Prostate gland (tissue), 2 donors: ENCODE measurements around the gene KIF26B. TPM values are rescaled to one million over a fixed set of nuclear protein-coding genes. Genes with fewer than 3 reads are reported as not detected.
"Not testable (repeated sequence)": the region's sequence is repeated elsewhere in the genome, so short reads cannot be mapped to it uniquely, and the experiment has no call there.

ENCODE experiments used
- DNase-seq: peaks from one replicate; pipeline ENCODE4 v3.0.0-alpha.2; 2019; ENCODE audit warnings: low spot score
- H3K27ac ChIP-seq, 2 donors: fragments of 200-600 bp; sonication (generic); 2 replicates each; pipeline ENCODE4 v1.5.1; 2017 to 2019
- H3K27me3 ChIP-seq: fragments of 200-600 bp; sonication (generic); replicated peaks from 2 replicates; pipeline ENCODE4 v1.5.1; 2019; ENCODE audit not compliant: insufficient read depth
- H3K36me3 ChIP-seq, 2 donors: fragments of 200-600 bp; sonication (generic); 1 replicate in 1 of 2; 2 replicates in 1 of 2; pipeline versions ENCODE4 v1.5.1 to v1.8.1; 2017 to 2019
- H3K4me1 ChIP-seq: fragments of 200-600 bp; sonication (generic); replicated peaks from 2 replicates; pipeline ENCODE4 v1.5.1; 2019
- H3K4me3 ChIP-seq, 2 donors: fragments of 200-600 bp; sonication (generic); 2 replicates each; pipeline ENCODE4 v1.5.1; 2017 to 2019
- H3K9me3 ChIP-seq: fragments of 200-600 bp; sonication (generic); 2 replicates; pipeline ENCODE4 v1.5.1; 2017
- POLR2A ChIP-seq: fragments of 450-650 bp; IDR thresholded peaks from one replicate; pipeline ENCODE4 v1.6.1; 2016; ENCODE audit warnings: antibody characterized with exemption, mild to moderate bottlenecking
- POLR2AphosphoS5 ChIP-seq: sonication (generic); formaldehyde crosslinking; IDR thresholded peaks from one replicate; pipeline ENCODE4 v1.6.1; 2017; ENCODE audit warnings: antibody characterized with exemption
- WGBS: methylation state at CpG from one replicate; pipeline ENCODE4 v1.1.5; 2018; 5-methylcytosine and 5-hydroxymethylcytosine counted together
- intact Hi-C: fragments of 100-400 bp; cut with DNase I; formaldehyde crosslinking; loops from one replicate; pipeline ENCODE4 v1.14.2; 2022
- total RNA-seq, 2 donors: library from RNA; depleted of rRNA; stranded (reverse); fragments of >200 nt; gene quantifications; one replicate each; pipeline ENCODE4 v1.1.0, GENCODE V29; 2016
- TF ChIP-seq, protein P1 (sequence below), 4 experiments: fragments of 200-600 bp in 2 of 4; fragments of 450-650 bp in 2 of 4; sonication (generic) in 2 of 4; IDR thresholded peaks; 1 replicate in 3 of 4; 2 replicates in 1 of 4; pipeline ENCODE4 v1.5.1; 2016 to 2019; ENCODE audit warnings: antibody characterized with exemption in 4 of 4, mild to moderate bottlenecking in 2 of 4, moderate library complexity in 2 of 4

Gene KIF26B
- total RNA-seq, 2 donors from 2014 or later = 3.3 to 3.8 TPM

GRCh38 chr1:245704341-245704740 lies 549.6 kb downstream of the KIF26B start:
- no peaks in the 10 kb centered on the region for H3K27me3 ChIP-seq
- no peak overlapping the region for H3K4me3 ChIP-seq
- 81% methylated on average over 6 of the region's 6 CpGs for WGBS
- TF ChIP-seq POLR2AphosphoS5 (no peak), POLR2A (no peak)
- TF ChIP-seq, protein P1, sequence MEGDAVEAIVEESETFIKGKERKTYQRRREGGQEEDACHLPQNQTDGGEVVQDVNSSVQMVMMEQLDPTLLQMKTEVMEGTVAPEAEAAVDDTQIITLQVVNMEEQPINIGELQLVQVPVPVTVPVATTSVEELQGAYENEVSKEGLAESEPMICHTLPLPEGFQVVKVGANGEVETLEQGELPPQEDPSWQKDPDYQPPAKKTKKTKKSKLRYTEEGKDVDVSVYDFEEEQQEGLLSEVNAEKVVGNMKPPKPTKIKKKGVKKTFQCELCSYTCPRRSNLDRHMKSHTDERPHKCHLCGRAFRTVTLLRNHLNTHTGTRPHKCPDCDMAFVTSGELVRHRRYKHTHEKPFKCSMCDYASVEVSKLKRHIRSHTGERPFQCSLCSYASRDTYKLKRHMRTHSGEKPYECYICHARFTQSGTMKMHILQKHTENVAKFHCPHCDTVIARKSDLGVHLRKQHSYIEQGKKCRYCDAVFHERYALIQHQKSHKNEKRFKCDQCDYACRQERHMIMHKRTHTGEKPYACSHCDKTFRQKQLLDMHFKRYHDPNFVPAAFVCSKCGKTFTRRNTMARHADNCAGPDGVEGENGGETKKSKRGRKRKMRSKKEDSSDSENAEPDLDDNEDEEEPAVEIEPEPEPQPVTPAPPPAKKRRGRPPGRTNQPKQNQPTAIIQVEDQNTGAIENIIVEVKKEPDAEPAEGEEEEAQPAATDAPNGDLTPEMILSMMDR (IDR thresholded peaks at IDR 0.05) = no peak
- no peak for DNase-seq
- H3K4me1 ChIP-seq = no peaks in the 10 kb centered on the region
- no peaks in the 10 kb centered on the region for H3K36me3 ChIP-seq
- intact Hi-C loops = no loop called here
- H3K9me3 ChIP-seq = no peaks in the 10 kb centered on the region
- no peak overlapping the region for H3K27ac ChIP-seq

DNA sequence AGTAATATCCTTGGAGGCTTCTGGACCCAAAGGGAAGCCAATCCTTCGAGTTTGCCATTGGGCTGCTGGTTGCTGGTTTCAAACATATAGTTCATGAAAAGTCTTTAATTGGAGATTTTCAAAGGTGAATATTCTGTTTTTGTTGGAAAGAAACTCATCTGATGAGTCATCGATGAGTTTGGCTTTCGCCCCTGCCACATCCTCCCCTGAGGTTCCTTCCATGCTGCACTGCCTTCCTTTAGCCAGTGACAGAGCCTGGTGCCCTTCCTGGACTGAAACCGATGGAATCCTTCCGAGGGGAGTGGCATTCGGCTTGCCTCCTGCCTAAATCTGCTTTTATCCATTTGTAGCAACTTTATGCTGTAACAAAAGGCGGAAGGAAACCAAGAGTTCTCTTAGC lies 550.0 kb downstream of the KIF26B start:
- DNase-seq = no peak
- H3K36me3 ChIP-seq = no peaks in the 10 kb centered on the region
- intact Hi-C loops = no loop called here
- no peak for TF ChIP-seq POLR2A
- TF ChIP-seq, protein P1 (IDR thresholded peaks at IDR 0.05) = no peak
- TF ChIP-seq POLR2AphosphoS5 = no peak
- H3K9me3 ChIP-seq = no peaks in the 10 kb centered on the region
- H3K4me1 ChIP-seq = no peaks in the 10 kb centered on the region
- no peak overlapping the region for H3K27ac ChIP-seq
- 88% methylated on average over 7 of the region's 7 CpGs for WGBS
- no peak overlapping the region for H3K4me3 ChIP-seq
- H3K27me3 ChIP-seq = no peaks in the 10 kb centered on the region

DNA sequence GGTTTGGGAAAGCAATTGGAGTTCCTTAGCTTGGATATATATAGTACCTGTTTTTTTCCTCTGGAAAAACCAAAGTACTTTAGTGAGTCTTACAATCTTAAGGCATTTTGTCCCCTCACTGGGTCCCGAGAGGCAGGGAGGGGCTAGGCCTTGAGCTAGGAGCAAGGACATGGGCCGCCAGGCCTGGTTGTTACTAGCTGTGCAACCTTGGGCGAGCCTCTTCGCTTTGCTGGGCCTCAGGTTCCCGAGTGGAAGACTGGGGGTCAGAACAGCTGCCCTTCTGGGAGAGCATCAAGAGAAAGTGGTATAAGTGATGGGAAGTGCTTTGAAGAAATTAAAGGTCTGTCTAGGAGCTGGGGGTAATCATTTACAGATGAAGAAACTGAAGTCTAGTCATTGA lies 553.2 kb downstream of the KIF26B start:
- Histone ChIP-seq H3K9me3 (no peaks in the 10 kb centered on the region), H3K4me3 (no peak overlapping the region), H3K4me1 (no peaks in the 10 kb centered on the region), H3K27ac (no peak overlapping the region), H3K27me3 (no peaks in the 10 kb centered on the region), H3K36me3 (no peaks in the 10 kb centered on the region)
- WGBS = 98% methylated on average over 5 of the region's 5 CpGs
- TF ChIP-seq, protein P1 (IDR thresholded peaks at IDR 0.05) = no peak
- TF ChIP-seq POLR2AphosphoS5 = no peak
- TF ChIP-seq POLR2A = no peak
- DNase-seq = no peak
- intact Hi-C loops = no loop called here

GRCh38 chr1:245710961-245711903 lies 556.4 kb downstream of the KIF26B start:
- Histone ChIP-seq H3K4me3 (no peak overlapping the region), H3K27me3 (no peaks in the 10 kb centered on the region), H3K27ac (no peak overlapping the region), H3K36me3 (no peaks in the 10 kb centered on the region), H3K9me3 (no peaks in the 10 kb centered on the region), H3K4me1 (no peaks in the 10 kb centered on the region)
- DNase-seq = no peak
- 69% methylated on average over 30 of the region's 30 CpGs for WGBS
- intact Hi-C loops = no loop called here
- TF ChIP-seq, protein P1 (IDR thresholded peaks at IDR 0.05) = no peak

DNA sequence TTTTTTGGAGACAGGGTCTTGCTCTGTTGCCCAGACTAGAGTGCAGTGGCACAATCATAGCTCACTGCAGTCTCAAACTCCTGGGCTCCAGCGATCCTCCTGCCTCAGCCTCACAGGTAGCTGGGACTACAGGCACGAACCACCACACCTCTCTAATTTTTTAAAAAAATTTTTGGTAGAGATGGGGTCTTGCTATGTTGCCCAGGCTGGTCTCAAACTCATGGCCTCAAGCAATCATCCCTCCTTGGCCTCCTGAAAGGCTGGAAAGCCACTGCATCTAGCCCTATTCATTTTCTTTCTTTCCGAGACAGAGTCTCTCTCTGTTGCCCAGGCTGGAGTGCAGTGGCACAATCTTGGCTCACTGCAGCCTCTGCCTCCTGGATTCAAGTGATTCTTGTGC lies 559.2 kb downstream of the KIF26B start:
- H3K36me3 ChIP-seq, H3K4me1 ChIP-seq, DNase-seq, H3K27ac ChIP-seq, H3K4me3 ChIP-seq, H3K9me3 ChIP-seq, H3K27me3 ChIP-seq, intact Hi-C loops: not testable (repeated sequence)
- WGBS = 89% methylated on average over 3 of the region's 3 CpGs
